ENCODE measurements around the gene SPDYE2B. TPM values are rescaled to one million over a fixed set of nuclear protein-coding genes. Genes with fewer than 3 reads are reported as not detected.
A peak's percentile ranks its signal among the peaks of the same experiment; 100 is the strongest.
"Not testable (repeated sequence)": the region's sequence is repeated elsewhere in the genome, so short reads cannot be mapped to it uniquely, and the experiment has no call there.

SPDYE2B gene
- total RNA-seq, 1 donor from 2014 or later = not detected

DNA sequence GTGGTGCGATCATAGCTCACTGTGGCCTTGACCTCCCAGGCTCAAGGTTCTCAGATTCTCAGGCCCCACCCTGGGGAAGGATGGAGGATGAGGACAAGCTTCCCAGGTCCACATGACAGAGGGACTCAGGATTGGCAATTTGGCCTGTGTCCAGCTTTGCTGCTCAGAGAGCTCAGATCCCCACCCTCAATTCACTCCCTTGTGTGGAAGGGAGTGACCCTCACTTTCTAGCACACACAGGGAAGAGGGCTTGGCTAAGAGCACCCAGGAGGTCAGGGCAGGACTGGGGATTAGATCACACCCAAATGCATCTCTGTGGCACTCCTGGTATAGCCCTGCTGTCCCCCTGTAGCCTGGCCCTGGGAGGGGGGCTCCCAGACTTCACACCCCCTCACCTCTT is 6.7 kb upstream of the SPDYE2B start:
- not testable (repeated sequence) for DNase-seq (ENCODE audit: low spot score)

DNA sequence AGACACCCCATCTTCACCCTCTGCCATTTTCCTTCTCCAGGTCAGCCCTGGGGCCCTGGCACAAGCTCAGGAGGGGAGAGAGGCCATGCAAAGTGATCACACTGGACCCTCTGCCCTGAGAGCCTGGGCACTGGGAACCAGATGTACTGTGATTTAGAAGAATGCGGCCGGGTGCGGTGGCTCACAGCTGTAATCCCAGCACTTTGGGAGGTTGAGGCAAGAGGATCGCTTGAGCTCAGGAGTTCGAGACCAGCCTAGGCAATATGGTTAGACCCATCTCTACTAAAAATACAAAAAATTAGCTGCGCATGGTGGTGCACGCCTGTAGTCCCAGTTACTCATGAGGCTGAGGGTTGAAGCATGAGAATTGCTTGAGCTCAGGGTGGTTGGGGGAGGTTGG is 2.3 kb upstream of the SPDYE2B start:
- peak; percentile 24 for DNase-seq (ENCODE audit: low spot score)

DNA sequence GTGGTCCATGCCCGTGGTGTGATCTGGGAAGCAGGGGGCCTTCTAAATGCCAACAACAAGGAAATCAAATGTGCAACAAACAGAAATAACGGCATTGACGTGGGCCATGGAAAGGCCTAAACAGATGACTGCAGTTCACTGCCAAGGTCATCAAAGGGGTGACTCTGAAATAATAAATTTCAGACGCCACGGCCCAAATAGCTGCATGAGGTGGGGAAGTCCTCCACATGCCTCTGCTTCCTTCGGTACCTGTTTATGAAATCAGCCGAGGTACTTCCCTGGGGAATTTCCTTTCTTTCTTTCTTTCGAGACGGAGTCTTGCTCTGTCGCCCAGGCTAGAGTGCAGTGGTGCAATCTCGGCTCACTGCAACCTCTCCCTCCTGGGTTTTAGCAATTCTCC is 14.6 kb downstream of the SPDYE2B start:
- not testable (repeated sequence) for DNase-seq (ENCODE audit: low spot score)

DNA sequence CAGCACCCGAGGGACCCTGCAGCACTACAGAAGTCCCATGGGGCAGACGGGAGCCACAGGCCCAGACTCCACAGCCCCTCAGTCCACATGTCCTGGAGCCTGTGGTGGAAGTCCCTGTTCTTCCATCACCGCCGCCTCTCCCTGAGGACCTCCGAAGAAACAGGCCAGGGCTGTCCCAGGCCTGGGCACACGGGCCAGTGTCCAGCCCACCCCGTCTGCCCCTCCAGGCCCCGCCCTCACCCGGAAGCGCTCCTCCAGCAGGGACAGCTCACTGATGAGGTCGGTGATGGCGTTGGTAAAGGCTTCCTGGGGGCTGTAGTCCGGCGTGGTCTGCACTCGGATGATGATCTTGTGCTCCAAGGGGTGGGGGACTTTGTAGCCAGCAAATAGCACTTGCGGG is 16.7 kb downstream of the SPDYE2B start:
- not testable (repeated sequence) for DNase-seq (ENCODE audit: low spot score)

DNA sequence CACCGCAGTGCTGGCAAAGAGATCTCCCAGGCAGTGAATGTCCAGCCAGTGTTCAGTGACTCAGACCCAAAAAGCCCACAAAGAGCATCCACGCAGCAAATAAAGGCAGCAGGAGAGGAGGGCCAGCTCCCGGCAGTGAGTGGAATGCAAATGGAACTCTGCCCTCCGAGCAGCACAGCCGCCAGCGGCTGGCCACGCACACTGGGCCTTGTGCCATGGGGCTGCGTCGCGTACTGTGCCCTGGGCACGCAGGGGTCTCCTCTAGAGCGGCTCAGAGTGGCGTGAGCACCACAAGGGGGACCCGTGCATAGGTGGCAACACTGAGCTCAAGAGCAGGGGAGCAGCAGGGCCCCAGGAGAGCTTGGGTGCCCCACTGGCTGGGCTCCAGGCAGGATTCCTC is 17.4 kb downstream of the SPDYE2B start:
- DNase-seq (ENCODE audit: low spot score) = not testable (repeated sequence)

DNA sequence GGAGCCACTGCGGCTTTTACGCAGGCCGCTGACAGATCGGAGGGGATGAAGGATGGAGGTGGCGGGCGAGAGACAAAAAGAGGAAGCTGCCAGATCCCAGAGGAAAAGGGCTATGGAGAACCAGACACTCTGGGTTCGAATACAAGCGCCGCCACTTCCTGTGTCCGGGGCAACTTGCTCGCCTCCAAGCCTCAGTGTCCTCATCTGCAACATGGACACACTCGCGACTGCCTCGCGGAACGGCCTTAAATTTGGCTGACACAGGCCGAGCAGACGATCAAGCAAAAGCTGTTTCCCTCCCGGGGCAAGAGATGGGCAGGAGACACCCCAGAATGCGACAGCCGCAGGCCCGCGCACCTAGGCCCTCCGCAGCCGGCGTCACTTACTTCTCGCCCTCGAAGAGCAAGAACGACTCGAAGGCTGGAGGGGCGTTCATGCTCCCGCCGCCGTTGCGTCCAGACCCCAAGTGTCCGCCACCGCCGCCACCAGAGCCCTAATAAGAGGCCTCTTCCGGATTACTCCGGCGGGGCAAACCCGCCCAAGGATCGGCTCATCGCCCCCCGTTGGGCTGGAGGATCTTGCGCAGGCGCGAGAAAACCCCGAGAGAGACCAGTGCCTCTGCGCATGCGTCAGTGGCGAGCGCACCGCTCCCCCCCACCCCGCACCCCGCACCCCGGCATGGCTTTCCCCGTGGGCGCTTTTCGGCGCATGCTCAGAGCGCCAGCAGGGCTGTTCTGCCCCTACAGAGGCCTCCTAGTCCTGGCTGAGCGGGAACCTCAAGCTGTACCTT is 21.2 kb downstream of the SPDYE2B start, which contains the start of gene POLR2J2:
Gene POLR2J2, minus strand, starts transcription at position 498 of the 790 bp plus-strand sequence. Its CDS starts 62 bp downstream, at position 436.
- peak; percentile 79 for DNase-seq (ENCODE audit: low spot score)

DNA sequence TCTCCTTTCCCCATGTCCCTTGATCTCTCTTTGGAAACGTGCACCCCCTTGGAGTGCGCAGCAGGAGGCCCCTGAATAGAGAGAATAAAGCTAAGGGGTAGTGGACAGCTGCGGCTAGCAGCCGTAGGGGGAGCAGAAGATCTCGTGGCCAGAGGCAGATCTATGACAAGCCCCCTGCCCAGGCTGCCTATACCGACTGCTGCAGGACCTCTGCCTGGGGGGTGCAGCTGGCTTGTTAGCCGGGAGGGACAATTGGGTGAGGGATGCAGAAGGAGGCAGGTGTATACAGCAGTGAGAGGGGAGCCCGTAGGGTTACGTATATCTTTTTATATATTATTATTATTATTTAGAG is 21.8 kb downstream of the SPDYE2B start:
- DNase-seq (ENCODE audit: low spot score) = not testable (repeated sequence)

DNA sequence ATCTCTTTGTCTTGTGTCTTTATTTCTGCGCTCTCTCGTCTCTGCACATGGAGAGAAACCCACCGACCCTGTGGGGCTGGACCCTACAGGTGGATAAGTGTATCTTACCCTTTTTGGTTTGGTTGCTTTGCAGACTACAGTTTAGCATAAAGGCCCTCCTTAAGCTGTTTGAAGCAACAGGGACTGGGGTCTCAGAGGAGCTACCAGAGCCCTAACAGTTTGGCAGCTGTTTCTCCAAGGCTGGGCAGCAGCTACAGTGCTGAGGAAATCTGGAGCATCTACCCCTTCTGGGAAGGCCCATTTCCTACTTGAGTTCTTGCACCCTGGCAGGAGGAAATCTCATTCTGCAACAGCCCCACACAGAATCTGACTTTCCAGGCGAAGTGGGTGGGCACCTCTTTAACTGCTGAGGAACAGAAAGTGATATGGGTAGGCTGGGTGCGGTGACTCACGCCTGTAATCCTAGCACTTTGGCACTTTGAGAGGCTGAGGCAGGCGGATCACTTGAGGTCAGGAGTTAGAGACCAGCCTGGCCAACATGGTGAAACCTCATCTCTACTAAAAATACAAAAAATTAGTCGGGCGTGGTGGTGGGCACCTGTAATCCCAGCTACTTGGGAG is 23.4 kb downstream of the SPDYE2B start:
- DNase-seq (ENCODE audit: low spot score) = not testable (repeated sequence)

DNA sequence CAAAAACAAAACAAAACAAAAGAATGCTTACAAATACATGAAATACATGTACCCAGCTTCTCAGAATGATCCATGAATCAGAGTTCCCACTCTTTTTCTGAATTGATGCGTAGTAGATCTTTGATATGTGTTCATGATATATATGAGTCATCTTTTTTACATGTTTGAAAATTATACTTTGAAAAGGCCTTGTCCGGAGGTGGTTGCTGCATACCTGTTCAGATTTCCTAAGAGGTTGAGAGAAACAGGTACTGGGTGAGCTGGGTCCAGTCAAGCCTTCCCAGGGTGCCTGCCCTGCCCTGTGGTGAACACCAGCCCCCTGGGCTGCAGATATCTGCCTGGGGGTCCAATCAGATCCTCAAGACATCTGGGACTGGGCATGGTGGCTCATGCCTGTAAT is 25.4 kb downstream of the SPDYE2B start:
- not testable (repeated sequence) for DNase-seq (ENCODE audit: low spot score)

DNA sequence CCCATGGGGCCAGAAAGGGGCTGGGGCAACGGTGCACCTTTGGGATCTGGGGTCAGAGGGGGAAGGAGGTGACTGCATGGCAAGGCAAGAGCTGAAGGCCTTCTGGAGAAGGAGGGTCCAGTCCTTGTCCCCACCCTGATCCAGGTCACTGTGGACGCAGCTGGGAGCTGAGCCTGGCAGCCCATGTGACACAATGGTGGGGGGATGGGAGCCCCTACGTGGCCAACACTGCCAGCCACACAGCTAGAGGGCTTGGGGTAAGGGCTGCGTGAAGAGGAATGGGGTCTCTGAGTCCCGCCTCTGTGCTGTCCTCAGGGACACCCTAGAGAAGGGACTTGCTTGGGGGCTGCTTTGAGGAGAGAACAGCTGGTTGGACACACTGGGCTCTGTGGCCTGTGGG is 30.7 kb downstream of the SPDYE2B start:
- DNase-seq (ENCODE audit: low spot score) = not testable (repeated sequence)

DNA sequence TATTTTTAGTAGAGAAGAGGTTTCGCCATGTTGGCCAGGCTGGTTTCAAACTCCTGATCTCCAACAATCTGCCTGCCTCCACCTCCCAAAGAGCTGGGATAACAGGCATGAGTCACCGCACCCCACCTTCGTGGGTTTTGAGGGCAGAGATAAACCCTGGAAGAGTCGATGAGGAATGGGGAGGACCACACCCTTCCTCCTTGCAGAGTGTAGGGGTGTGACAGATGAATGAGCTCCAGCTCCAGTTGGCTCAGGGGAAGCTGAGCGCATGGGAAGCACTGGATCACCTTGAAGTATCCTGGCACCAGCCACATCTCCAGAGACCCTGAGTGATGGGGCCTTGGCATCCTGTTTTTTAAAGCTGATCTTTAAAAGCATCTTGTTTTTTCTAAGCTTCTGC is 32.4 kb downstream of the SPDYE2B start:
- DNase-seq (ENCODE audit: low spot score) = not testable (repeated sequence)

DNA sequence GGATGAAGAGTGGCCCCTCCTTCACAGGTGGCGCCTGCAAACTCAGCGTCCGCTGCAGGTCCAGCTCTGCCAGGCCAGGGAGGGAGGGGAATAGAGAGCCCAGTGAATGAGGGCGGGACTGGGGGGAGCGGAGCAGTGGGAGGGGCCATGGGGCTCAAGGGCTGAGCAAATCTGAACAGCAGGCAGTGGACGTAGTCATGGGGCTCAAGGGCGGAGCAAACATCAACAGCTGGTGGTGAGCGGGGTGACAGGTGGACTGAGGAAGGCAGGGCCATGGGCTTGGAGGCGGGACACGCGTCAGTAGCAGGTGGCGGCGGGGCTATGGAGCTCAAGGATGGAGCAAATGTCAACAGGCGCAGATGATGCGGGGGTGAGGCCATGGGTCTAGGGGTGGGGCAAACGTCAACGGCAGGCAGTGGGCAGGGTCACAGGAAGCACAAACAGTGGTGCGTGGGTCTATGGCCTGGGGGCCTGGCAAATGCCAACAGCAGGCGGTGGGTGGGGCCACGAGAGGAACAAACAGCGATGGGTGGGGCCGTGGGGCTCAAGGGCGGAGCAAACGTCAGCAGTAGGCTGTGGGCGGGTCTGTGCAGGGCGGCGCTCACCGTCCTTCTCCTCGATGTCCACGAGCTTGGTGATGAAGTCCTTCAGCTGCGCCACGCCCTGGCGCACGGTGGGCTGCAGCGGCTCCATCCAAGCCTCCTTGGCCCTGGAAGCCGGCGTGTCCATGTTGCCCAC is 38.3 kb downstream of the SPDYE2B start:
- not testable (repeated sequence) for DNase-seq (ENCODE audit: low spot score)

DNA sequence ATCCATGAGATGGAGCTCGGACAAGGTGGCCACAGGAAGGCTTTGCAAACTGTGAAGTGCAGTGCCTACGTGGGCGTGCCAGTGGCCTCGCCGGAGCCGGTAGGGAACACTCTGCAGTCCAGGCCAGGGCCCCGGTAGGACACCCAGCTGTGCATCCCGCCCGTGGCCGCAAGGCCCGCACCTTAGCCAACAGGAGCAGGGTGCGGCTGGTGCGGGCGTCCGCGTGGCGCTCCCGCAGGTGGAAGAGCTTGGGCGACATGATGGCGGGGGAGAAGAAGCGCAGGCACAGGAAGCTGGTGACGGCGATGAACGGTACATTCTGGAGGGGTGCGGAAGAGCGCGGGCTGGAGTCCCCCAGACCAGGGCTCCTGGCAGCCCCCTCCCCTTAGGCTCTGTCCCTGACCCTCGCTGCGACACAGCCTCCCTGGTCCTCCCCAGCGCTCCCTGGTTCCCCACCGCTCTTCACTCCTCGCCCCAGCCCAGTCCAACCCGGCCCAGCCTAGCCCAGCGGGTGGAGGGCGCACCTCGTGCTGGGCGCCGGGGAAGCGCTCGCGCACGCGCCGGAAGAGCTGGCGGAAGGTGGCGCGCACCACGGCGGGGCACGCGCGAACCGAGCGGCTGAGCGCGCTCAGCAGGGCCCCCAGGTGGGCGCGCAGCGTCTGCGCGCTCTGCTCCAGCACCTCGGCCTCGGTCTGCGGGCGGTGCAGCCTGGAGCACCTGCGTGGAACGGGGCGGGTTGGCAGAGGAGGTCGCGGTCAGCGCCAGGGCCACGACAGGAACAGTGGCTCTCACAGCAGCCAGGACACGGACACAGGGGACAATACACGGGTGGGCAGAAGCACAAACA is 39.5 kb downstream of the SPDYE2B start:
- DNase-seq (ENCODE audit: low spot score) = not testable (repeated sequence)

DNA sequence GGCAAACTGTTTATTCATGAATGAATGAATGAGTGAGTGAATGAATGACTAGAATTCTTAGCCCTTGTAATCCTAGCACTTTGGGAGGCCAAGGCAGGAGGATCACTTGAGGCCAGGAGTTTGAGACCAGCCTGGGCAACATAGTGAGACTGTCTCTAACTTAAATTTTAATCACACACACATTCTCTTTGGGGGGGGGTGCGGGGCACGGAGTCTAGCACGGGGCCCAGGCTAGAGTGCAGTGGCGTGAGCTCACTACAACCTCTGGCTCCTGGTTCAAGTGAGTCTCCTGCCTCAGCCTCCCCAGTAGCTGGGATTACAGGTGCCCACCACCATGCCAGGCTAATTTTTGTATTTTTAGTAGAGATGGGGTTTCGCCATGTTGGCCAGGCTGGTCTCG is 40.5 kb downstream of the SPDYE2B start:
- DNase-seq (ENCODE audit: low spot score) = not testable (repeated sequence)

DNA sequence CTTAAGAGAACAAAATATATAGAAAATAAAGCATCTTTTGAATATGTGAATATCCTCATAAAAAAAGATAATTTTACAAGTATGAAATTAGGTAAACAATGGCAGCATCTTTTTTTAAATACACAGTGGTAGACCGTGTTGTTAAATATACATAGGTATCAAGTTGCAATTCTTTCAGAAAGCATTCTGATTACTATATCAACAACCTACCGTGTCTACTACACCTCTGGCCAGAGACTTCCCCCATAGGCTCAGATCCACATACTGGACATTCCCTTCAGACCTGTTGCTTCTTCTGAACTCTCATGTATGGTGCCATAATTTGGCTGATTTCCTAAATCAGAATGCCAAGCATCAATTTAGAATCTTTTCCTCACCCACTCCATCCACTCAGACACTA is 43.9 kb downstream of the SPDYE2B start:
- not testable (repeated sequence) for DNase-seq (ENCODE audit: low spot score)

DNA sequence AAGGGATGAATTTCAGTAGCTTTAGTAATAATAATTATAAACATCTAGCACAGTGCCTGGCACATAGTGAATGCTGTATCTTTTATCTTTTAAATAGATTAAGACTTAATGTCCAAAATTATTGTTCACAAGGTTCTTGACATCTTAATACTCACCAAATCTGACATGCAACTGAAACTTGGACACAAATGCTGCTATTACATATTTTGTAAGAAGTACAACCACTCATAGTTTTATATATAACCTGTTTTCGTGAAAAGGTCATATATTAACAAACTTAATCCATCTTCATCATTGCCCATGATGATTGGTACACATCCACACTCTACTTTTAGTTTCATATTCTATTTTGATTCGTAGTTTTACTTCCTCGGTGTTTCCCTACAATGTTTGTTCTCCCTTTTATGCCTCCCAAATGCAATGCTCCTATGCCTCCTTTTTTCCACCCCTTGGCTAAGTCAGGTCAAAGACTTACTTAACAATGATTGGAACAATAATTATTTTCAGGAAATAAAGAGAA is 45.0 kb downstream of the SPDYE2B start:
- not testable (repeated sequence) for DNase-seq (ENCODE audit: low spot score)

DNA sequence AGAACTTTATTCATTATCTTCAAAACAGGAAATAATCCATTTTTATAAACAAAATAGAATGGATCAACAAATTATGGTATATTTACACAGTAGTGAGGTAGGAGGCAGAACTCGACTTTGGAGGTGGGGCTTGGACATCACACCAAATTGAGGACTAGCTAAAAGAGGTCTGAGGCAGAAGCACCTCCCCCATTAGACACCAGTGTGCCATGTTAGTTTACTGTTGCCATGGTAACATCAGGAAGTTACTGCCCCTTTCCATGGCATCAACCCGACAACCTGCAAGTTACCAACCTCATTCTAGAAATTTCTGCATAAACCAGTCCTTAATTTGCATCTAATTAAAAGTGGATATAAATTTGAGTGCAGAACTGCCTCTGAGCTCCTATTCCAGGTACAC is 45.9 kb downstream of the SPDYE2B start:
- not testable (repeated sequence) for DNase-seq (ENCODE audit: low spot score)

DNA sequence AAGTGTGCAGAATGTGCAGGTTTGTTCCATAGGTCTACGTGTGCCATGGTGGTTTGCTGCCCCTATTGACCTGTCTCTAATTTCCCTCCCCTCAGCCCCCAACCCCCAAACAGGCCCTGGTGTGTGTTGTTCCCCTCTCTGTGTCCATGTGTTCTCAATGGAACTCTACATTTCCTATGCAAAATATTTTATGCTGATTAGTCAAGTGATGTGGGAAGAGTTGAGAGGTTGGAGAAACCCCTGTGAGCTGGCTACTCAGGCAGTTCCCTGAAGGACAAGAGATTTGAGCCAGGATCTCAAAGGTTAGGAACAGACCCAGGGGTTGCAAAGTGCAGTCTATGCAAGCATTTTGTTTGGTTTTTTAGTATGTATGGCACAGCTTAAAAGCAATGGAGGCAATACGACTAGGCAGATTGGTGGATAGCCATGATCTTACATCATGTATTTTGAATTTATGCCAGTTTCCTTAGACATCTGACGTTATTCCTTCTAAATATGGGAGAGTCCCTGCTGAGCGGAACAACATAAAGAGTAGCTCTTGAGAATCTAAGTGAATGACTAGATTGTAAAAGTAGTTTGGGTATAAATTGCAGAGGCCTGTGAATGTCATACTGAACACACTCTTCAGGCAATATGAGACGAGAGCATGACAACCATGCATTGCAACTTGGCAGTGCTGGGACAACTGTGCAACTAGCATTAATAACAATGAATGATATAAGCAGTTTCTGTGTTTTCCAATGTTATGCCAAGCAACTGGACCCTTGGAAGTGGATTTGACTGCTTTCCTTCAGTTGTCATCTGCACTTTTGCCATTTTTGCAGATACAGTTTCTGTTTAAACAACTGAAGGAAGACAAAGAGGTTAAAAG is 47.8 kb downstream of the SPDYE2B start:
- not testable (repeated sequence) for DNase-seq (ENCODE audit: low spot score)

DNA sequence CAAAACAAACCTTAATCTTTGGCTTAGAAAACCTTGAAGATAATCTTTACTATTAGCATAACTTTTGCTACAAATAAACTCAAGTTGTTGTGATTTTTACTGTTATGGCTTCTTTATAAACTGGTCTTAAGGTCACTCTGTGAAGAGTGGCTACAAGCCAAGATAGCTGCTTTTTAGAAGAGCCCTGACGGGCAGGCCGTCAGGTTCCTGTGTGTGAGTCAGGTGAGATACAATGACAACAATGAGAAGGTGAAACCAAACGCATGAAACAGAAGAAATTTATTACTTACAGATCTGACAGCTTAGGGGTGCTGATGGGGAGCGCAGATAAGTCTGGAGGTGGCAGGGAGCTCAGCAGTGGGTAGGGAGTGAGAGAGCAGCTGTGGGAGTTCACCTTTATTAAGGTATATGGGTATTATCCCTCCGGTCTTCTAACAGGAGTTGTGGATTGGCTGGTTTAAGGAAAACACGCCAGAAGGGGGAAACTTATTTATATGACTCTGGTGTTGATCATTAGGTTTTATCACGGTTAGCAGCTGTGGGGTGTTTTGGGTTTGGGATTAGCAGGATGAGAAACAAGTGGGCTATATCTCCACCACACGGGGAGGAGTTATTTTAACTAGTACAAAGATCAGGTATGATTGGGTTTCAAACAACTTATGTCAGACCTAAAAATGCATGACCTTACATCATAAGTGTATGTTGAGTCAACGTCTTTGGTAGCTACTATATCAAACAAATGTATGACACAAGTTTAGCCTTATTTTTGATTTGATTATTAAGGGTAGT is 49.0 kb downstream of the SPDYE2B start:
- not testable (repeated sequence) for DNase-seq (ENCODE audit: low spot score)

All from ureter (tissue), 1 donor.